OCI-LY1 (cell line): ENCODE results near the gene TCL1B.

Experiments
- CTCF ChIP-seq: fragments of 200-600 bp; sonication (generic), shearing (Covaris generic); IDR thresholded peaks from 2 replicates; pipeline ENCODE4 v1.5.1; 2017; ENCODE audit warnings: mild to moderate bottlenecking, antibody characterized with exemption, low read length, moderate library complexity, mixed read lengths
- EZH2 ChIP-seq: fragments of 200-600 bp; sonication (generic), shearing (Covaris generic); IDR thresholded peaks from 2 replicates; pipeline ENCODE4 v1.8.0; 2017; ENCODE audit warnings: borderline replicate concordance, mixed run types, mild to moderate bottlenecking, antibody characterized with exemption, low read length, moderate library complexity, mixed read lengths

GRCh38 chr14:95712398-95712797 lies 26.2 kb downstream of the TCL1B start:
- no peak for TF ChIP-seq EZH2
- TF ChIP-seq CTCF, result no peak
